GDM1 (cell line): Measurements from ENCODE around the gene EHBP1.
A peak's percentile ranks its signal among the peaks of the same experiment; 100 is the strongest.
"Not testable (repeated sequence)": the region's sequence is repeated elsewhere in the genome, so short reads cannot be mapped to it uniquely, and the experiment has no call there.

Source experiments
- DNase-seq: peaks from one replicate; lab custom pipeline; 2025; lab: John Stamatoyannopoulos, UW

The EHBP1 gene

GRCh38 chr2:63074399-63074798 is 368.9 kb downstream of the EHBP1 start:
- not testable (repeated sequence) for DNase-seq

GRCh38 chr2:63078852-63079606 is 373.5 kb downstream of the EHBP1 start:
- DNase-seq, result peak; percentile 31

DNA sequence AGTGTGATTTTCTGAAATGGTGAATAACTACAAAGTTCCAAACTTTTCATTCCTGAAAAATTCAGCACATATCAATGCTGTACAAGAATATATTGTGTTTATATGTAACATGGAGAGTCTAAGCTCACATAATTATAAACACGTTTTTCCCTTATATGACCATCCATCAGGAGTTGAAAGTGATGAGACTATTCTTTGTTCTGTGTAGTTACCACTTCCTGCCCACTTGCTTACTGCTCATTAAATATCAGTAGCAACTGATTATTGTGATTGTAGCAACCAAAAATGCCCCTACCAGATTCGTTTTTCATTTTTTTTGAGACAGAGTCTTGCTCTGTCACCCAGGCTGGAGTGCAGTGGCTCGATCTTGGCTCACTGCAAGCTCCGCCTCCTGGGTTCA is 375.9 kb downstream of the EHBP1 start:
- DNase-seq, result no peak

DNA sequence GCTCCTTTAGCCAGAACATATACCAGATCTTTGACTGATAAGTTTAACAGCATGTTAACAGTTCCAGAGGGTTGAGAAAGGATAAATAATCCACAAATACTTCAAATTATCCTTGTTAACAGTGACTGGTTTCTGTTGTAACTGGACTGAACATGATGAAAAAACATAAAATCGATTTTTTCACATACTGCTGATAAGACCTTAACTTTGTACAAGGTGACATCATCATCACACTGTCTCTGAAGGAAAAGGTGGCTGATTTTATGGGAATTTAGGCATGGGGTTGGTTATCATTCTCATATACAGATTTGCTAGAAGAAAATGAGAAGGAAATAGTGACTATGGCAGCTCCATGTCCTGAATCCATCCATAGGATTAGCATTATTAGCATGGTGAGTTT is 381.2 kb downstream of the EHBP1 start:
- DNase-seq, result no peak

- DNase-seq, result no peak
Measured at GRCh38 chr2:63092401-63092800, 386.9 kb downstream of the EHBP1 start.

GRCh38 chr2:63092857-63093256 is 387.3 kb downstream of the EHBP1 start:
- no peak for DNase-seq

DNA sequence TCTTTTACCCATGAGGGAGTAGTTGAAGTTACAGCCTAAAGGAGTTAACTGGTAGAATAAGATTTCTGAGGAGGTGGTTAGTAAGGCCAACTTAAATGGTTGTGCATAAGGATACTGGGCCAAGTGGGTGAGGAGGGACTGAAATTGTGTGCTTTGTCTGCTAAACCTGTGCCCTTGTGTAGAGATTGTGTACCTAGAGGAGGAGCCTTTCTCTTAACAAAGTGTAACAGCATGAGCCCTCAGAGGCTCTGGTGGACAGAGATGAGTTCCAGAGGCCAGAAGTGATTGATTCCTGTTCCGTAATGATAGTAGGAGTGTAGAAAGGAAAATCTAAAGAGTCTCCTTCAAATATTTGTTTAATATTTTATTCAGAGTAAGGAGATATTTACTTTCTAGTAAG is 388.0 kb downstream of the EHBP1 start:
- no peak for DNase-seq
